ENCODE measurements around the gene SYNE1.

SYNE1 gene

DNA sequence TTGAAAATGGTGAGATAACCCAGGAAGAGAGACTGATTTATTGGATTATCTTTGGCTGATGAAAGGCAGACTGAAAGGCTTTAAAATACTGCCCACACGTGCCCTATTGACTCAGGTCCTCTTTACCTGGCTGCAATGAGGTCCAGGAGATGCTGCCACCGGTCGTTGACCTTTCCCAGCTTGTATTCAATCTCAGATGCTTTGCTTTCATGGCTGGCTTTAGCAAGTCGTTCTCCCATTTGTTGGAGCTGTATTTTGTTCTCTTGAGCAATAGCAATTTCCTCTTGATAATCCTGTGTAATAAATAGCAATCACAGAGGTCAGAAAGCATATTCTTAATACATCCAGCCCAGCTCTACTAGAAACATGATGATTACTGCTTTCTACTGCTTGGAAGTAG lies 460.9 kb downstream of the SYNE1 start:
- no peak overlapping the region for H3K4me3 ChIP-seq (ENCODE audit: low read depth, low read length)
- TF ChIP-seq CTCF (IDR thresholded peaks at IDR 0.05; ENCODE audit: control insufficient read depth, extremely low read depth, insufficient read depth): no peak
- no peak for DNase-seq (ENCODE audit: low read depth)

- no peak for DNase-seq (ENCODE audit: low read depth)
- no peak overlapping the region for H3K4me3 ChIP-seq (ENCODE audit: low read depth, low read length)
- no peak for TF ChIP-seq CTCF (IDR thresholded peaks at IDR 0.05; ENCODE audit: control insufficient read depth, extremely low read depth, insufficient read depth)
Observed at GRCh38 chr6:152173957-152174356, 463.2 kb downstream of the SYNE1 start.

- no peak for DNase-seq (ENCODE audit: low read depth)
- H3K4me3 ChIP-seq (ENCODE audit: low read depth, low read length): no peak overlapping the region
- no peak for TF ChIP-seq CTCF (IDR thresholded peaks at IDR 0.05; ENCODE audit: control insufficient read depth, extremely low read depth, insufficient read depth)
Observed at GRCh38 chr6:152173321-152173720, 463.8 kb downstream of the SYNE1 start.

DNA sequence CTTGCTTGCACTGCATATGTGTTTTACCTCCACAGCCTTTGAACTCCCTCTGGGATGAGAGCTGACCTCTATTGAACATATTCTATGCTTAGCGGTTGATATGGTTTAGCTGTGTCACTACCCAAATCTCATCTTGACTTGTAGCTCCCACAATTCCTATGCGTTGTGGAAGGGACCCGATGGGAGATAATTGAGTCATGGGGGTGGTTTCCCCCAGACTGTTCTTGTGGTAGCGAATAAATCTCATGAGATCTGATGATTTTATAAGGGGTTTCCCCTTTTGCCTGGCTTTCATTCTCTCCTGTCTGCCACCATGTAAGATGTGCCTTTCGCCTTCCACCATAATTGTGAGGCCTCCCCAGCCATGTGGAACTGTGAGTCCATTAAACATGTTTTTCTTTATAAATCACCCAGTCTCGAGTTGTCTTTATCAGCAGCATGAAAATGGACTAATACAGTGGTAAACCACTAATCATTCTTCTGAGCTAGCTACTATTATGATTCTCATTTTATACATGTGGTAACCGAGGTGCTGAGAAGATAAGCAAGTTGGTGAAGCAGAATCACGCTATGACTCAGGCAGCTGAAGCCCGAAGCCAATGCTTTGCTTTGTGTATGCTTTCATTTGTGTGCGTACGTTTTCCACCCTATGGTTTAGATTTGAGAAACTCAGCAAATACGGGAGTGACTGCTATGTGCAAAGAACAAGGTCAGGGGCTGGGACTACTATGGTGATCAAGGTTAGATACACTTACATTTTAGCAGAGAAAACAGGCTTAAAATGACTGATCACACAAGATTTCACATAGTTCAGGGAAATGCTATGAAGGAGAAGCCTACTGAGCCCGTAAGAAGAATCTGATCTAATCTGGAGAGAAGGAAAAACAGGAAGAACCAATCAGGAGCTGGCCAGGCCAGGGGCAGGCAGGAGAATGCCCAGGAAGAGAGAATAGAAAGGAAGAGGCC lies 466.2 kb downstream of the SYNE1 start:
- no peak for TF ChIP-seq CTCF (IDR thresholded peaks at IDR 0.05; ENCODE audit: control insufficient read depth, extremely low read depth, insufficient read depth)
- H3K4me3 ChIP-seq (ENCODE audit: low read depth, low read length): no peak overlapping the region
- no peak for DNase-seq (ENCODE audit: low read depth)

DNA sequence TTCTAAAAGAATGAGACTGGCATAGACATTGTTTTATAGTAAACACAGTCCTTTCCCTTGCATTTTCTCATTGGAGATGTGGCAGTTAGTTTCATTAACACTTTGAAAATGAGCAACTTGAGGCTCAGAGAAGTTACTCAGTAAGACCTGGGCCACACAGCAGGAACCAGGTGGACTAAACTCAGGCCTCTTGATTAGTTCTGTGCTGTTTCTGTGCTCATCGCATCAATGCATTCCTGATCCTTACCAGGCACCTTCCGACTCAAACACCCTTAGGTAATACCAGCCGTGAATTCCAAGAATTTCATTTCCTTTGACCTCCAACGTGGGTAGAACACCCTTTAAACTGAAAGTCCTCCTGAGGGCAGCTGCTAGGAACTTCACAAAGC lies 466.9 kb downstream of the SYNE1 start:
- no peak for DNase-seq (ENCODE audit: low read depth)
- H3K4me3 ChIP-seq (ENCODE audit: low read depth, low read length): no peak overlapping the region
- no peak for TF ChIP-seq CTCF (IDR thresholded peaks at IDR 0.05; ENCODE audit: control insufficient read depth, extremely low read depth, insufficient read depth)

DNA sequence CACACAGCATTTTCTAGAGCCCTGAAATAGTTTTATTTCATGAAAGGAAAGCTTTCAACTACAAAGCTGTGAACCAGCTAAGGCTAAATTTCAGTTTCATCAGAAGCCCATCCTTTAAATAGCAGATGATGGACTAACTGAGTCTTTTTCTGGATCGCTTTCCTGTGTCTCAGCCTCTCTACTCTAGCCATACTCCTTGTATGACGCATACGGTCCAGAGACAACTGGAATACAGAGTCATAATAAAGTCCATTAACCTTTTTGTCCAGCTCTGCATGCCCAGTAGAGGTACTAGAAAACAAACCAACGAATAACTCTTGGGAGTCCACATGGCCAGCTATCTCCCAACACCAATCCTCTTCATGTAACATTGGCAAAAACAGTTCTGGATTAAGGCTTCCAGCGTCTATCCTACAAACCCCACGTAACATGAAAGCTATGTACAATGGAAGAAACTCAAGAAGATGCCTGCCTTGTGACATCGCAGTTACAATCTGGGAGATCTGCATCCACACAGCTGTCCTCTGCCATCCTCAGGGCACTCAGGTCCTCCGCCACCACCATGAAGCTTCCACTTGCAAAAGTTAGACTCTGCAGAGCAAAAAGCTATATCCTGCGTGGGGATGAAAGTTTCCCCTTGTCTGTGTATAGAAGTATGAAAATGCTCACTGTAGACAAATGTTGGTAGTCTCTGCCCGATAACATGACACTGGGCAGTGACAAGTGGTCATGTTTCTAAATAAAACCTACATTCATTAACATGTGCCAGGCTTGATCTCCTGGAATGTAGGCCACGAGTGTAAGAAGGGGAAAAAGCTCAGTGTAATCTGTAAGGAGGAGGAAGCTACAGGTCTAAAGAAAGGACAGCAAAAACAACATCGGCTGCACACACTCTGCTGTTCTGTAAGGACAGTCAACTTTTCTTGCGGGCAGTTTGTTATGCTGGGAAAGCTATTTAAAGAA lies 469.2 kb downstream of the SYNE1 start:
- DNase-seq (ENCODE audit: low read depth): no peak
- TF ChIP-seq CTCF (IDR thresholded peaks at IDR 0.05; ENCODE audit: control insufficient read depth, extremely low read depth, insufficient read depth): no peak
- H3K4me3 ChIP-seq (ENCODE audit: low read depth, low read length): no peak overlapping the region
